HG03558 (cell line): ENCODE measurements around the gene KIF1C.
"Not testable (repeated sequence)": the region's sequence is repeated elsewhere in the genome, so short reads cannot be mapped to it uniquely, and the experiment has no call there.

Experiments used
- ATAC-seq: cut with Tn5 transposase; IDR thresholded peaks from one replicate; pipeline ENCODE4 v1.9.1; 2021; ENCODE audit warnings: moderate number of reproducible peaks; ENCODE audit not compliant: unreplicated experiment; ENCODE audit errors: extremely low read depth

Gene KIF1C

DNA sequence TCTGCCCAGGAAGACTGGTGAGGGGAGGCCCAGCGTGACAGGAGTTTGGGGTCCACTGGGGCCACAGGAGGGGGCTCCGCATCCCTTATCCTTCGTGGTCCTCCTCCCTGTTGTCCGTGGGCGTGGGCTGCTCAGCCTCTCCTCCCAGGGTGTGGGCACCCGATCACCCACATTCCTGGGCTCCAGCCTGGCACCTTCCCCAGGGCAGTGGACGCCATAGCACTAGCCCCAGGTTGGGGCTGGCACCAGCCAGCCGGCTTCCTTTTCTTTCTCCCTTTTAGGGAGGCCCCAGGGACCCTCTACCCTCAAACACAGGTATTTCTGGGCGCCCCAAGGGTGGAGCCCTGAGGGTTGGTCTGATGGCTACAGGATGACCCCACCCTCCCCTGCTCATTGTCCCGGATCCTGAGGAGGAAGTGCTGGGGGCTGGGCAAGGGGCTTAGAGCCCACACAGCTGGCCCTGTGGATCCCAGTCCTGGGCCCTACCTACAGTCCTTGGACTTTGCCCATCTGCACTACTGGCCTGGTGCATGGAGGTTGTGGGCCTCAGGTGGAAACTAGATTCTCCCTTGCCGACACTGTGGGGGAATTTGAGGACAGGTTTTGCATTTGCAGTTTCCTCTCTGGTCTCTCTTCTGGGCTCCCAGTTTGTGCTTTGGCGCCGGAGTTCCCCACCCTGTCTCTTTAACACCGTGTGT lies 1.1 kb downstream of the KIF1C start:
- ATAC-seq = no peak

DNA sequence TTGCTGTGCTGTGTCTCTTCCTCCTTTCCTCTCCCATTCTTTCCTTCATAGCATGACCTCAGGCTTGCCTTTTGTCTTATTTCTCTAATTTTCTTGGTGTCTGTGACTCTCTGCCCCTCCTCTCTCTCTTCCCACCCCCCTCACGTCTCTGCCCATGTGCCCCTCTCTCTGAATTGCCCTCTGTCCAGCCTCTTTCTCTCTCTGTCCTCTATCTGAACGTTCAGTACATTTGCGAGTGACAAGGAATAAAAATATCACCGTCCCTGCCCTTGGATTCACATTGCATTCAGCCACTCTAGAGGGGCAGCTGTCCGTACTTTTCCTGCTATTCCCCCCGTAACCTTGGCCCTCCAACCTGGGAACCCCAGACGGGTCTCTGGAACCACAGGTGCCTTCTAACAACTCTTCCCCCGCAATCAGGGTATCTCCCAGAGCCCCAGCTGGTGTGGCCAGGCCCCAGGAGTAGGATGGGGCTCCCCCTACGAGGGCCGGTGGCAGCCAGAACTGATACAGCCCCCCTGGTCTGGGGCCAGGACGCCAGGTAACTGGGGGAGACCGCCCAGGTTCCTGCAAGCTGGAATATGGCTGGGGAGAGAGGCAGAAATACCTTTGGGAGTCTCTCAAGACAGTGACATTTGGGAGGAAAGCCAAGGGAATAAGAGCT lies 1.8 kb downstream of the KIF1C start:
- ATAC-seq = no peak

DNA sequence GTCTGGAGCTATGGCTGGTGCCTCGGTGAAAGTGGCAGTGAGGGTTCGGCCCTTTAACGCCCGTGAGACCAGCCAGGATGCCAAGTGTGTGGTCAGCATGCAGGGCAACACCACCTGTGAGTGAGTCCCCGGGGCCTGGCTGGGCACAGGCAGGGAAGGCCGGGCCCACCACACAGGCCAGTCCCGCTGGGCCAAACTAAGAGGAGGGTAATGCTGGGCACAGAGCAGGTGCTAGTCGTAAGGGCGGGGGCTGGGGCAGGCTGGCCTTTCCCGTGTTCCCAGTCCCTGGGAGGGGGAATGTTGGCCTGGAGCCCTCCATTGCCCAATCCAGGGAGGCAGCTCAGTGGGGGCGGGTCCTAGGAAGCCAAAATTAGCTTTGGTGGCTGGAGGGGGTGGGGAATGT lies 2.5 kb downstream of the KIF1C start:
- no peak for ATAC-seq

DNA sequence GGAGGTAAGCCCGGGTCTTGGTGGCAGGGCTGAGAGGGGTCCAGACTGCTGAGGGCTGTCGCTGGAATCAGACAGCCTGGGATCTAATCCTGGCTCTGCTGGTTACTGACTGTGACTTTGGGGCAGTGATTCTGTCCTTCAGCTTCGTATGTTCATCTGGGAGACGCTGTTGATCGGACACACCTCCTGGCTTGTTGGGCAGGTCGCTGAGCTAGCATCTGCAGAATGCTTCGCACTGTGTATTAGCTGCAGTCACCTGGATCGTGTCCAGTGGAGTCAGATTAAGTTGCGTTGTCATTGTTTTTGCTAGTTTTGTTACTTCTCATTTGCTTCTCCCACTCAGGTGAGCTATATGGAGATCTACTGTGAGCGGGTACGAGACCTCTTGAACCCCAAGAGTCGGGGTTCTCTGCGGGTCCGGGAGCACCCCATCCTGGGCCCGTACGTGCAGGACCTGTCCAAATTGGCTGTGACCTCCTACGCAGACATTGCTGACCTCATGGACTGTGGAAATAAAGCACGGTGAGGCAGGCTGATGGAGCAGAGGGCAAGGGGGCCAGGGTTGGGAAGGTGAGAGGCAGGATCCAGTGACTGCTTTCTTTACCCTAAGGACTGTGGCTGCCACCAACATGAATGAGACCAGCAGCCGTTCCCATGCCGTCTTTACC lies 4.5 kb downstream of the KIF1C start:
- ATAC-seq = no peak

GRCh38 chr17:5003214-5003867 lies 5.6 kb downstream of the KIF1C start:
- no peak for ATAC-seq

- ATAC-seq = no peak
Observed at GRCh38 chr17:5011928-5012327, 14.2 kb downstream of the KIF1C start.

DNA sequence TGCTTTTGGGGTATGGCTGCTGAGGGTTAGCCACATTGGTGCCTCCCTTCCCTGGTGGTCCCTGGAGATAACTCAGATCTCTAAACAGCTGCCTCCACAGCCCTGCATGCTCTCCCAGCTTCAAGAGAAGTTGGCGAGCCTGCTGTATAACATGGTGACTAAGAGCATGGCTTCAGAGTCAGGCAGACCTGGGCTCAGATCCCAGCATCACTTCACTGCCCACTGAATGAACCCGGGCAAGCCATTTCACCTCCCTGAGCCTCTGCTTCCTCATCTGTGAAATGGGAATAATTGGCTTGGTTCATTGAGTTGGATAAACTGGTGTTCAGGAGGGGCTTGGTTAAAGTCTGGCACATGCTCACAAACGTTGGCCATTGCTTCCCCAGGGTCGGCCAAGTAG lies 16.6 kb downstream of the KIF1C start:
- no peak for ATAC-seq

GRCh38 chr17:5019475-5019956 lies 21.8 kb downstream of the KIF1C start:
- ATAC-seq = no peak

DNA sequence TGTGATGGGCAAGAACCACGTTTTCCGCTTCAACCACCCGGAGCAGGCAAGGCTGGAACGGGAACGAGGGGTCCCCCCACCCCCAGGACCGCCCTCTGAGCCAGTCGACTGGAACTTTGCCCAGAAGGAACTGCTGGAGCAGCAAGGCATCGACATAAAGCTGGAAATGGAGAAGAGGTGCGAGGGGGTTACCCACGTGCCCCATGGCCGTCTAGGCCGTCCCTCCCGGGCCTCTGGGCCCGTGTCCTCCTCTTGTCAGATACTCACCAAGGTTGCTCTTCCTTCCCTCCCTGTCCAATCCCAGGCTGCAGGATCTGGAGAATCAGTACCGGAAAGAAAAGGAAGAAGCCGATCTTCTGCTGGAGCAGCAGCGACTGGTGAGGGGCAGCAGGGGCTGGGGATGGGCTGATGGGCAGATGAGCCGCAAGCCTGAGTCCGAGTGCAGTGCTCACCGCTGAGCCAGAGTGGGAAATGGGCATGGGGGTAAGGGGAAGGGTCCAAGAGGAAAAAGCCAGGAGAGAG lies 22.8 kb downstream of the KIF1C start:
- no peak for ATAC-seq

GRCh38 chr17:5022171-5022711 lies 24.5 kb downstream of the KIF1C start:
- ATAC-seq = no peak

- no peak for ATAC-seq
Observed at GRCh38 chr17:5023588-5024147, 25.9 kb downstream of the KIF1C start.

DNA sequence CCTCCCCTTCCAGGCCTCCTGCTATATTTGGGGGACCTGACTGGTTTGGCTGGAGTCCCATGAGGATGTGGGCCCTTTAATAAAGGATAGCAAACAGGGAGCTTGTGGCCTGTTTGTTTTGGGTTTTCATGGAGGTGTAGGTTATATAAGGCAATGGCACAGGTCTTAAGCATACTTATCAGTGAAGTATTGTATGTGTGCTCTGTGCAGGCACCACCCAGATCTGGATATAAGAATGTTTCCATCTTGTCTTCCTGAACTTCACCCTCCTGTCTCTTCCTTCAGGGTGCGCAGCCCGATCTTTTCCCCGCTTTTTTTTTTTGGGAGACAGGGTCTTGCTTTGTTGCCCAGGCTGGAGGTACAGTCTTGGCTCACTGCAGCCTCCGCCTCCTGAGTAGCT lies 26.9 kb downstream of the KIF1C start:
- no peak for ATAC-seq

DNA sequence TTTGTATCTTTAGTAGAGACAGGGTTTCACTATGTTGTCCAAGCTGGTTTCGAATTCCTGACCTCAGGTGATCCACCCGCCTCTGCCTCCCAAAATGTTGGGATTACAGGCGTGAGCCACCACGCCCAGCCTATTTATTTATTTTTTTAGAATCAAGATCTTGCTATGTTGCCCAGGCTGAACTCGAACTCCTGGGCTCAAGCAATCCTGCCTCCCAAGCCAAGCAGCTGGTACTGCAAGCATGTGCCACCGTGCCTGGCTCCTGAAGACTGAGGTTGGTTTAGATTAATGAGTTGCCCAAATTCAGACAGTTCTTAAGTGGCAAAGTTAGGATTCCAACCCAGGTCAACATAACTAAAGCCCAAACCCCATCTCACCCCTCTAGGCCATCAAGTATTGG lies 29.5 kb downstream of the KIF1C start:
- ATAC-seq = no peak

GRCh38 chr17:5027916-5028315 lies 30.2 kb downstream of the KIF1C start:
- ATAC-seq = no peak

GRCh38 chr17:5030168-5030567 lies 32.4 kb downstream of the KIF1C start:
- ATAC-seq = not testable (repeated sequence)

DNA sequence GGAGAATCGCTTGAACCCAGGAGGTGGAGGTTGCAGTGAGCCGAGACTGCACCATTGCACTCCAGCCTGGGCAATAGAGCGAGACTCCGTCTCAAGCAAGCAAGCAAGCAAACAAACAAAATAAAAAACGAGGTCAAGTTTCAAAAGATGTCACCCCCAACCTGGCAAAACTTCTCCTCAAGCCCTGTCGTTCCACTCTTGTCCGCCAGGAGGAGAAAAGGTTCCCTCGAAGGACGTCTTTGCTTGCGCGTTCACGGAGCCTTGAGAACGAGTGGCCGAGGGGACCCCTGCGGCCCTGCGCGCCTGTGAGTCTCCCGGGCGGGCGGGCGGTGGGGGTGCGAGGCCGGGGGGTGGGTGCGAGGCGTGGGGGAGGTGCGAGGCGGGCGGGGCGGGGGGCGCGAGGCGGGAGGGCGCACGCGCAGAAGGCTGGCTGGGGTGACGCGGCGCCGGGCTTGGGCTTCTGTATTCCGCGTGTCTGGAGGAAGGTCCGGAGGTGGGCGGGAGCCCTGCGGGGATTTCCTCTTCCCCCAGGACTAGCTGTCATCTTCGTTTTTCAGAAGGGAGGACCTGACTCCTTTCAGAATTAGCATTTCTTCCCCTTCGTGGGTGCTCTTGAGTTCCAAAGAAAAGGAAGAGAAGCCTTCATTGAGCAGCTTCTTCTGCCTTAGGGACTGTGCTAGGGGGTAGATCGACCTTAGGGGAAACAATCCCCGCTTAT lies 33.8 kb downstream of the KIF1C start:
- no peak for ATAC-seq

GRCh38 chr17:5032865-5033264 lies 35.1 kb downstream of the KIF1C start:
- ATAC-seq = no peak

DNA sequence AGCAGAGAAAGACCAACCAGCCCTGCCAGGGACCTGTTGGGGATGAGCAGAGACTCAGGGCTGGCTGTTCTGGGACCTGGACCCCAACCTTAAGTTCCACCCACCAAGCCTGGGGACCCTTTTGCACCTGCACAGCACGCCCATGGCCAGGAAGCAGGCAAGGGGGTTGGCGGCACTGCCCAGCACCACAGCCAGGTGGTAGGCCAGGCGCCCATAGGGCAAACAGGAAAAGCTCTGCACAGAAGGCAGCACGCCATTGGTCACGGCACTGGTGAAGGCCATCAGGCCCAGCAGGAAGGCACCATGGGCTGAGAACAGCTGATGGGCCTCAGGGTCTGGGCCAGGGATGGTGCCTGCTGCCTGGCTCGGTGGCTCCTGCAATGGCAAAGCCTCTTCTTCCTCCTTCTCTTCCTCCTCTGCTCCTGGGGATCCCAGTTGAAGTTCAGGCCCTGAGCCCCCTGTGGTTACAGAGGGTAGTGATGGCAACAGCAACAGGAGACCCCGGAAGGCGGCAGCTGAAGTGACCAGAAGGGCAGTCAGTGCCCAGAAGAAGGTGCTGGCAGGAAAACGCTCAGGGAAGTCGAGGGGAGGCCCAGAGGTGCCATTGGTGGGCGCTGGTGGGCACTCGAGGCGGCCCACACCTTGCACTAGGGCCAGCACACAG lies 35.7 kb downstream of the KIF1C start:
- no peak for ATAC-seq

- ATAC-seq = no peak
Observed at GRCh38 chr17:5034063-5034462, 36.3 kb downstream of the KIF1C start.
